Measurements from ENCODE around the gene UBE2E1.

DNA sequence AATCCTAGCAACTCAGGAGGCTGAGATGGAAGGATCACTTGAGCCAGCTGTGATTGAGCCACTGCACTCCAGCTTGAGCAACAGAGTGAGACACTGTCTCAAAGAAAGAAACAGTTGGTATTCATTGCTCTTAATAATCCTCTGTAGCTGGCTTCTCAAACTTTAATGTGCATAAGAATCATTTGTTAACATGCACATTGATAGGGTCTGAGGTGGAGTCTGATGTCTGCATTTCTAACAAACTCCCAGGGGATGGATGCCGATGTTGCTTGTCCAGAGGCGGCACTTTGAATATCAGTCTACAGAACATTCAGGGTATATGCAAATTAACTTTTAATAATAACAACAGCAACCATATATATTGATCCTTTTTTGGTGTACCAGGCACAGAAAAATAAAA is 71.2 kb downstream of the UBE2E1 start:
- no peak for TF ChIP-seq POLR2A (IDR thresholded peaks at IDR 0.05)
- TF ChIP-seq, protein P1, sequence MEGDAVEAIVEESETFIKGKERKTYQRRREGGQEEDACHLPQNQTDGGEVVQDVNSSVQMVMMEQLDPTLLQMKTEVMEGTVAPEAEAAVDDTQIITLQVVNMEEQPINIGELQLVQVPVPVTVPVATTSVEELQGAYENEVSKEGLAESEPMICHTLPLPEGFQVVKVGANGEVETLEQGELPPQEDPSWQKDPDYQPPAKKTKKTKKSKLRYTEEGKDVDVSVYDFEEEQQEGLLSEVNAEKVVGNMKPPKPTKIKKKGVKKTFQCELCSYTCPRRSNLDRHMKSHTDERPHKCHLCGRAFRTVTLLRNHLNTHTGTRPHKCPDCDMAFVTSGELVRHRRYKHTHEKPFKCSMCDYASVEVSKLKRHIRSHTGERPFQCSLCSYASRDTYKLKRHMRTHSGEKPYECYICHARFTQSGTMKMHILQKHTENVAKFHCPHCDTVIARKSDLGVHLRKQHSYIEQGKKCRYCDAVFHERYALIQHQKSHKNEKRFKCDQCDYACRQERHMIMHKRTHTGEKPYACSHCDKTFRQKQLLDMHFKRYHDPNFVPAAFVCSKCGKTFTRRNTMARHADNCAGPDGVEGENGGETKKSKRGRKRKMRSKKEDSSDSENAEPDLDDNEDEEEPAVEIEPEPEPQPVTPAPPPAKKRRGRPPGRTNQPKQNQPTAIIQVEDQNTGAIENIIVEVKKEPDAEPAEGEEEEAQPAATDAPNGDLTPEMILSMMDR (IDR thresholded peaks at IDR 0.05) = no peak
- no peak for TF ChIP-seq POLR2AphosphoS5 (IDR thresholded peaks at IDR 0.05)

Data from suprapubic skin (tissue), 4 donors.